Prostate gland (tissue), 2 donors: ENCODE results near the gene SUPT6H.

Source experiments
- POLR2AphosphoS5 ChIP-seq: sonication (generic); formaldehyde crosslinking; IDR thresholded peaks from one replicate; pipeline ENCODE4 v1.6.1; 2017; ENCODE audit warnings: antibody characterized with exemption
- TF ChIP-seq, protein P1 (sequence below), 4 experiments: fragments of 200-600 bp in 2 of 4; fragments of 450-650 bp in 2 of 4; sonication (generic) in 2 of 4; IDR thresholded peaks; 1 replicate in 3 of 4; 2 replicates in 1 of 4; pipeline ENCODE4 v1.5.1; 2016 to 2019; ENCODE audit warnings: antibody characterized with exemption in 4 of 4, mild to moderate bottlenecking in 2 of 4, moderate library complexity in 2 of 4

DNA sequence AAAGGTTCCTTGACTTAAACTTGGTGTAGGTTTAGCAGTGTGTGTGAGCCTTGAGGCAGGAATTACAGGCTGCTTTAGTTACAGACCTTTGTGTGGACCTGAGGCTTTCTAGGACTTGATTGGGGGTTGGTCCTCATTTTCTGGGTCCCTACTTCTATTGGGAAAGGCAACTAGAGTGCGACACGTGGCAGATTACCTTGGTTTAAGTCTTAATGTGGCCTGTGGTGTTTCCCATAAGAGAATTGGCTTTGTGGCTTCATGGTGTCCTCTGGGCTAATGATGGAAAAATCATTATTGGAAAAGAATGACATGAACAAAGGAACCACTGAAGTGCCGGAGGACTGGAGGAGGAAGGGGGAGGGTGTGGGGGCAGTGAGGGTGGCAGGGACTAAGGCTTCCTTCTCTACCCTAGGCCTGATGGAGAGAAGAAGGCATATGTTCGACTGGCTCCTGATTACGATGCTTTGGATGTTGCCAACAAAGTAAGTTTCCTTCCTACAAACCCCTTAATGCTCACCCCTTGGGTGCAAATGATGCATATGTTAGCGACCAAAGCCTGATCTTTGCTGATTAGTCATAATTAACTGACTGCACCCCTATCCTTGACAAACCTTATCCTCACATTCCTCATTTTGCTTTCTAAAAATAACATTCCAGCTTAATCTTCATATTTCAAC lies 61.3 kb downstream of the SUPT6H start:
- TF ChIP-seq, protein P1, sequence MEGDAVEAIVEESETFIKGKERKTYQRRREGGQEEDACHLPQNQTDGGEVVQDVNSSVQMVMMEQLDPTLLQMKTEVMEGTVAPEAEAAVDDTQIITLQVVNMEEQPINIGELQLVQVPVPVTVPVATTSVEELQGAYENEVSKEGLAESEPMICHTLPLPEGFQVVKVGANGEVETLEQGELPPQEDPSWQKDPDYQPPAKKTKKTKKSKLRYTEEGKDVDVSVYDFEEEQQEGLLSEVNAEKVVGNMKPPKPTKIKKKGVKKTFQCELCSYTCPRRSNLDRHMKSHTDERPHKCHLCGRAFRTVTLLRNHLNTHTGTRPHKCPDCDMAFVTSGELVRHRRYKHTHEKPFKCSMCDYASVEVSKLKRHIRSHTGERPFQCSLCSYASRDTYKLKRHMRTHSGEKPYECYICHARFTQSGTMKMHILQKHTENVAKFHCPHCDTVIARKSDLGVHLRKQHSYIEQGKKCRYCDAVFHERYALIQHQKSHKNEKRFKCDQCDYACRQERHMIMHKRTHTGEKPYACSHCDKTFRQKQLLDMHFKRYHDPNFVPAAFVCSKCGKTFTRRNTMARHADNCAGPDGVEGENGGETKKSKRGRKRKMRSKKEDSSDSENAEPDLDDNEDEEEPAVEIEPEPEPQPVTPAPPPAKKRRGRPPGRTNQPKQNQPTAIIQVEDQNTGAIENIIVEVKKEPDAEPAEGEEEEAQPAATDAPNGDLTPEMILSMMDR (IDR thresholded peaks at IDR 0.05): no peak
- TF ChIP-seq POLR2AphosphoS5: no peak
